GM21737 (cell line): ENCODE measurements around the gene ZYX.
A peak's percentile ranks its signal among the peaks of the same experiment; 100 is the strongest.

Experiments used
- ATAC-seq: cut with Tn5 transposase; IDR thresholded peaks from one replicate; pipeline ENCODE4 v1.9.1; 2021; ENCODE audit warnings: mild to moderate bottlenecking, moderate library complexity; ENCODE audit not compliant: unreplicated experiment

The ZYX gene

GRCh38 chr7:143362131-143363015 lies 18.8 kb upstream of the ZYX start, which contains the start of gene FAM131B:
TSS of gene FAM131B (minus strand) at chr7:143362713. CDS start at chr7:143362603, 110 bp downstream.
- no peak for ATAC-seq

GRCh38 chr7:143363016-143363937 lies 17.9 kb upstream of the ZYX start:
- no peak for ATAC-seq

- no peak for ATAC-seq
Measured at GRCh38 chr7:143367972-143368371, 13.2 kb upstream of the ZYX start.

- no peak for ATAC-seq
Measured at GRCh38 chr7:143368387-143368786, 12.8 kb upstream of the ZYX start.

- ATAC-seq: no peak
Measured at GRCh38 chr7:143369678-143370651, 11.2 kb upstream of the ZYX start.

- ATAC-seq: no peak
Measured at GRCh38 chr7:143372070-143372469, 9.1 kb upstream of the ZYX start.

GRCh38 chr7:143373255-143373794 lies 7.8 kb upstream of the ZYX start:
- no peak for ATAC-seq

- ATAC-seq: no peak
Measured at GRCh38 chr7:143374561-143374960, 6.6 kb upstream of the ZYX start.

GRCh38 chr7:143375298-143376034 lies 5.7 kb upstream of the ZYX start:
- no peak for ATAC-seq

GRCh38 chr7:143376396-143376795 lies 4.7 kb upstream of the ZYX start:
- ATAC-seq: no peak

- ATAC-seq: no peak
Measured at GRCh38 chr7:143379611-143380259, 1.4 kb upstream of the ZYX start.

- peak; percentile 43 for ATAC-seq
Measured at GRCh38 chr7:143380260-143380645, 892 bp upstream of the ZYX start.

- ATAC-seq: peak; percentile 14
Measured at GRCh38 chr7:143381427-143382125, 431 bp downstream of the ZYX start.

GRCh38 chr7:143382126-143382790 lies 1.1 kb downstream of the ZYX start:
- ATAC-seq: no peak

- no peak for ATAC-seq
Measured at GRCh38 chr7:143382791-143383641, 1.9 kb downstream of the ZYX start.

- no peak for ATAC-seq
Measured at GRCh38 chr7:143383642-143383957, 2.5 kb downstream of the ZYX start.

GRCh38 chr7:143384148-143384547 lies 3.0 kb downstream of the ZYX start:
- ATAC-seq: no peak
